ENCODE data around the gene ZSWIM7. TPM values are rescaled to one million over a fixed set of nuclear protein-coding genes. Genes with fewer than 3 reads are reported as not detected.
A peak's percentile ranks its signal among the peaks of the same experiment; 100 is the strongest.

Gene ZSWIM7, protein sequence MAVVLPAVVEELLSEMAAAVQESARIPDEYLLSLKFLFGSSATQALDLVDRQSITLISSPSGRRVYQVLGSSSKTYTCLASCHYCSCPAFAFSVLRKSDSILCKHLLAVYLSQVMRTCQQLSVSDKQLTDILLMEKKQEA
- 10 to 100 TPM; 15.3 to 41.8 (median 31.4) TPM for total RNA-seq
- polyA plus RNA-seq: 10 to 100 TPM; 35.7 to 47.3 TPM
- long read RNA-seq, donor 1, transcript ZSWIM7-201 (5 exons, 2,008 nt): major isoform, 12 of 26 reads
- long read RNA-seq, donor 1, transcript ZSWIM7-205 (6 exons, 703 nt): minor isoform, 5 of 26 reads
- long read RNA-seq, donor 1, partial matches to known transcripts: 1 of 26 reads
- long read RNA-seq, donor 1, other reads (novel, unspliced or antisense): 4 of 26 reads
- long read RNA-seq, donor 2, transcript ZSWIM7-201 (5 exons, 2,008 nt): major isoform, 7 of 24 reads
- long read RNA-seq, donor 2, transcript ZSWIM7-205 (6 exons, 703 nt): major isoform, 7 of 24 reads
- long read RNA-seq, donor 2, partial matches to known transcripts: 0 of 24 reads
- long read RNA-seq, donor 2, other reads (novel, unspliced or antisense): 6 of 24 reads
- long read RNA-seq, donor 3, transcript ZSWIM7-205 (6 exons, 703 nt): minor isoform, 7 of 37 reads
- long read RNA-seq, donor 3, transcript ZSWIM7-201 (5 exons, 2,008 nt): major isoform, 23 of 37 reads
- long read RNA-seq, donor 3, partial matches to known transcripts: 2 of 37 reads
- long read RNA-seq, donor 3, other reads (novel, unspliced or antisense): 3 of 37 reads

DNA sequence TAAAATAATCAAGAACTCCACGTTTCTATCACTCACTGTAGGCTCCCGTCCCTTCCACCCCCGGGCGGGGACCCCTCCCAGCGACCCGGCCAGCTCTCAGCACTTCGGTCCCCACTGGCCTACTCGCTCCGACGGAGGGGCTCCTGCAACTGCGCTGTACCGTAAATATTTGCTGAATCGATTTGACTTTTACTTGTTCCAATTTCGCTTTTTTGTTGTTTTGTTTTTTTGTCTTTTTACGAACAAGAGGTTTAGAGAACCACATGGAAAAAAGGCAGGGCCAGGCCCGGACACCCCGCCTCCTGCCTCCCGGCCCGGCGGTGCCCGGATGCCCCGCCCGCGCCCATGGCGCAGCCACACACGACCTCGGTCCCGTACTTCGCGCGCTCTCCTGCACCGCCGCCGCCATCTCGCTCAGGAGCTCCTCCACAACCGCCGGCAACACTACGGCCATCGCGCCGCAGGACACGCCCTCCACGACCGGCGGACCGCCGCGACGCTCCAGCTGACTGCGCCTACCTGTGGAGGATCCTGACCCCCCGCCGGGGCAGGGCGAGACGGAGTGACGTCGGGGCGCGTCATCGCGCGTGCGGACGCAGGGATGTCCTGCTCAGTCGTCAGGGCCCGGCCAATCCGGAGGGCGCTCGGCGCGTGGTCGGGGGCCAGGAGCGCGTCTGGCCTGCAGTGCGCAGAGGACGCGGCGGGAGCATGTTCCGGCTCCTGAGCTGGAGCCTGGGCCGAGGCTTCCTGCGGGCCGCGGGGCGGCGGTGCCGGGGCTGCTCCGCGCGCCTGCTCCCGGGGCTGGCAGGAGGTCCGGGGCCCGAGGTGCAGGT lies at the start of gene ZSWIM7, which contains the start of gene TTC19:
Gene ZSWIM7, minus strand, starts transcription at position 564 of the 833 bp plus-strand sequence. Its CDS starts 110 bp downstream, at position 454.
Gene TTC19, plus strand, starts transcription at position 684 of the 833 bp plus-strand sequence. Its CDS starts 25 bp downstream, at position 709.
- ATAC-seq (peak; percentile 97 to 98 (median 98)), DNase-seq (peak; percentile 98)
- TF ChIP-seq, protein P1, sequence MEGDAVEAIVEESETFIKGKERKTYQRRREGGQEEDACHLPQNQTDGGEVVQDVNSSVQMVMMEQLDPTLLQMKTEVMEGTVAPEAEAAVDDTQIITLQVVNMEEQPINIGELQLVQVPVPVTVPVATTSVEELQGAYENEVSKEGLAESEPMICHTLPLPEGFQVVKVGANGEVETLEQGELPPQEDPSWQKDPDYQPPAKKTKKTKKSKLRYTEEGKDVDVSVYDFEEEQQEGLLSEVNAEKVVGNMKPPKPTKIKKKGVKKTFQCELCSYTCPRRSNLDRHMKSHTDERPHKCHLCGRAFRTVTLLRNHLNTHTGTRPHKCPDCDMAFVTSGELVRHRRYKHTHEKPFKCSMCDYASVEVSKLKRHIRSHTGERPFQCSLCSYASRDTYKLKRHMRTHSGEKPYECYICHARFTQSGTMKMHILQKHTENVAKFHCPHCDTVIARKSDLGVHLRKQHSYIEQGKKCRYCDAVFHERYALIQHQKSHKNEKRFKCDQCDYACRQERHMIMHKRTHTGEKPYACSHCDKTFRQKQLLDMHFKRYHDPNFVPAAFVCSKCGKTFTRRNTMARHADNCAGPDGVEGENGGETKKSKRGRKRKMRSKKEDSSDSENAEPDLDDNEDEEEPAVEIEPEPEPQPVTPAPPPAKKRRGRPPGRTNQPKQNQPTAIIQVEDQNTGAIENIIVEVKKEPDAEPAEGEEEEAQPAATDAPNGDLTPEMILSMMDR (IDR thresholded peaks at IDR 0.05): peak in 1 of 12 donors; percentile 20
- peak; percentile 84 to 99 for TF ChIP-seq POLR2A (IDR thresholded peaks at IDR 0.05)
- Histone ChIP-seq H3K27ac (peak within 1 kb of the TSS; percentile 72 to 98 (median 97)), H3K4me3 (peak within 1 kb of the TSS; percentile 54 to 92 (median 76)), H3K4me1 (peaks cover 4 to 41% (median 26%) of the 10 kb centered on the region in 12 donors), H3K36me3 (peaks cover 0 to 51% (median 38%) of the 10 kb centered on the region in 9 donors), H3K9me3 (peaks cover 0 to 6% (median 0%) of the 10 kb centered on the region in 12 donors), H3K27me3 (no peaks in the 10 kb centered on the region)
- 0 to 1% (median 1%) methylated on average over 37 to 91 of the region's 91 CpGs for WGBS, 4 donors
- intact Hi-C loops (cut with DNase I): loop anchor here in 8 of 10 donors (2.0 to 10.0 kb wide), 5 partner anchors 52 to 175 kb away; partner anchors contain the start of gene ADORA2B (in 4 of the 8)

DNA sequence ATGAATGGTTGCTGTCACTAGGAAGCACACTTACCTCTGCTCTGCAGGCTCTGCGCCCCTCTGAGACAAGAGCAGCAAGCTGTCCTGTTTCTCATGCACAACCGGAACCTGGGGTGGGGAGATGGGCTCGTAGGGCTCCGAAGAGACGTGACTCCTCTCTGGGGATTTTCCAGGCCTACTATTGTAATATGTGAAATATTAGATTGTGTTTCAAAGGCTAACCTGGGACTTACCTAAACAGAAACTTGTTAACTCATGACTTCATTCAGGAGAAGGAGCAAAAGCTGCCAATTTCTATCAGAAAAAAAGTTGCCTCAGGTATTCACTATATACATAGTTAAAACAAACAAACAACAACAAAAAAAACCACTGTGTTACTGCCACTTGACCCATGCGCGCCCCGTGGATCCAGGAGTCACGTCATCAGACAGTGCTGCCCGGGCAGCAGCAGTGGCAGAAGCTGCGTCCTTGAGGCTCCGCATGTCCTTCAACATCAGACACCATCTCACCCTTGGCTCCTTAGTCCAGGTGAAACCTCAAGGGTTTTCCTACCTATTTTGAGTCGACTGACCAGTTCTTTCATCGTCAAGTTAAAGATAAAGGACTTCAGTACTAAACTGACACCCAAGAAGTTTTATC lies 49.4 kb upstream of the ZSWIM7 start:
- Histone ChIP-seq H3K9me3 (peaks cover 0 to 14% (median 0%) of the 10 kb centered on the region in 12 donors), H3K36me3 (peaks cover 0 to 84% (median 66%) of the 10 kb centered on the region in 9 donors), H3K27me3 (no peaks in the 10 kb centered on the region), H3K4me1 (peaks cover 0 to 10% (median 0%) of the 10 kb centered on the region in 12 donors), H3K4me3 (no peak overlapping the region), H3K27ac (no peak overlapping the region)
- intact Hi-C loops (cut with DNase I): no loop called here
- WGBS, 4 donors: 82 to 90% (median 87%) methylated on average over 14 of the region's 14 CpGs
- TF ChIP-seq POLR2A (IDR thresholded peaks at IDR 0.05): no peak
- TF ChIP-seq, protein P1 (IDR thresholded peaks at IDR 0.05): no peak
- DNase-seq: no peak
- no peak for ATAC-seq

DNA sequence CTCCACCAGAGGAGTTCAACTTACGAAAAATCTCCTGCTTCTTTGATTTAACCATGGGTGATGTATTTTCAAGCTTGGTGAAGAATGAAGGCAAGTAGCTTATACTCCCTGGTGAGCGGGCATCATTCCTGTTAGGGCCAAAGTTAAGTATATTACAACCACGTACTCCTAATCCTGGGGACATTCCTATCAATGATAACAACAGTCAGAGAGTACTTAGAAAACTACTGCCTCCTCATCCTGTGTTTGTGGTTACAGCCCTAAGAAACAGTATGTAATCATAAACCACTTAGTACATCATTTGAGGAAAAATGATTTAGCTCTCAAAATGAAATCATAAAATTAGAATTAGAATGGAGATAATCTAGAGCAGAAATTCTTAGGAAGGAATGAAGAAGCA lies 47.5 kb upstream of the ZSWIM7 start:
- TF ChIP-seq, protein P1 (IDR thresholded peaks at IDR 0.05): no peak
- TF ChIP-seq POLR2A (IDR thresholded peaks at IDR 0.05): no peak
- Histone ChIP-seq H3K4me1 (peaks cover 0 to 3% (median 0%) of the 10 kb centered on the region in 12 donors), H3K9me3 (no peaks in the 10 kb centered on the region), H3K27ac (no peak overlapping the region), H3K27me3 (no peaks in the 10 kb centered on the region), H3K36me3 (peaks cover 0 to 95% (median 81%) of the 10 kb centered on the region in 9 donors), H3K4me3 (no peak overlapping the region)
- no peak for DNase-seq
- ATAC-seq: no peak
- intact Hi-C loops (cut with DNase I): no loop called here
- WGBS, 4 donors: 83 to 89% (median 86%) methylated on average over 3 of the region's 3 CpGs

All from heart left ventricle (tissue), 16 donors.